Activated CD4-positive, CD25-positive, alpha-beta regulatory T cell treated with anti-CD3 and anti-CD28 coated beads, Interleukin-2, amount 50 U/mL, for 24 hours (primary cell): ENCODE data around the gene PCGF6.
"Not testable (repeated sequence)": the region's sequence is repeated elsewhere in the genome, so short reads cannot be mapped to it uniquely, and the experiment has no call there.

Experiments used
- ATAC-seq, 2 donors: fragments of 150-1000 bp; cut with Tn5 transposase; one replicate each; pipeline ENCODE4 v1.10.0; 2021; ENCODE audit warnings: mild to moderate bottlenecking in 1 of 2, moderate library complexity in 1 of 2

Gene PCGF6

DNA sequence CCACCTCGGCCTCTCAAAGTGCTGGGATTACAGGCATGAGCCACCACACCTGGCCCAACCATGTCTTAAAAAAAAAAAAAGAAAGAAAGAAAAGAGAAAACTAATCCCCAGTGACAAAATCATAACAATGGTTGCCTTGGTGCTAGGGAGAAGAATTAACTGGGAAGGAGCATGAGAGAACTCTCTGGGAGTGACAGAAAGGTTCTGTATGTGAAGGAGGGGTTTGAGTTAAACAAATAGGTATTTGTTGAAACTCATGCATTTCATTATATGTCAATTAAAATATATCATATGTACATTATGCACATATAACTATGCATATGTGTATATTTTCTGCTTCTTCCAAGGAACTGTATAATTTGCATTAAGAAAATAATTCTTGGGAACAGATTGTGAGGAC is 40.7 kb downstream of the PCGF6 start:
- ATAC-seq, result no peak

DNA sequence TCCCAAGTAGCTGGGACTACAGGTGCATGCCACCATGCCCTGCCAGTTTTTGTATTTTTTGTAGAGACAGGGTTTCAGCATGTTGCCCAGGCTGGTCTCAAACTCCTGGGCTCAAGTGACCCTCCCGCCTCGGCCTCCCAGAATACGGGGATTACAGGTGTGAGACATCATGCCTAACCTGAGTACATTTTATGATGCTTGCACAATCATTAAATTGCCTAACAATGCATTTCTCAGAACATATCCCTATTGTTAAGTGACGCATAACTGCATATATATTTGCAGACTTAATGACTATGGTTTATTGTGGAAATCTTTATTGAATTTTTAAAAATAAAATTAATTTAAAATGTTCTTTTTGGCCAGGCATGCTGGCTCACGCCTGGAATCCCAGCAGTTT is 43.3 kb downstream of the PCGF6 start:
- ATAC-seq, result no peak

DNA sequence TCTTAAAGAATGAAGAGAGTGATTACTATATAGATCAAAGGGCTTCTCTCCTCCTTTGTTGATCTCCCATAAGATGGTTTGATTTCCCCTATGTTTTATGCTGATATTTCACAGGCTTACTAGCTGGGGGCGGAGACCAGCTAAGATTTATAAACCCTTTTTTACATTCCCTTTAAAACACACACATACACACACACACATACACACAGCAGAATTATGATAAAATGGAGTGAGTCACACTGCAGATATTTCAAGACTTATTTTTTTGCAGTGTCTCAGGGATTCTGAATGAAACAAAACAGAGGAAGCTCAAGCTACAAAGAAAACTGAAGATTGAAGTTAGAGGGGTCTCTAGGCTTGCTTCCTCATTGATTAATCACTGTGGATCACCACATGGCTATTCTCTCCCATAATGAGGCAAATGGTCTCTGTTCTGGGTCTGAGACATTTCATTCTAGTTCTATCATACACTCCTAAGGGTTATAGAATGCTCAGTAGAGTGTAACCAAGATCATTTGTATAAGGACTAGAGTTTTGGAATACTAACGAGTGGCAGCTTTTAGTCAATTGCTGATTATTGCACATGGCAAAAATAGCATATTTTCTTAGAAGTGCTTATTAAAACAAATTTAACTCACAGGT is 55.4 kb downstream of the PCGF6 start:
- ATAC-seq, result no peak

DNA sequence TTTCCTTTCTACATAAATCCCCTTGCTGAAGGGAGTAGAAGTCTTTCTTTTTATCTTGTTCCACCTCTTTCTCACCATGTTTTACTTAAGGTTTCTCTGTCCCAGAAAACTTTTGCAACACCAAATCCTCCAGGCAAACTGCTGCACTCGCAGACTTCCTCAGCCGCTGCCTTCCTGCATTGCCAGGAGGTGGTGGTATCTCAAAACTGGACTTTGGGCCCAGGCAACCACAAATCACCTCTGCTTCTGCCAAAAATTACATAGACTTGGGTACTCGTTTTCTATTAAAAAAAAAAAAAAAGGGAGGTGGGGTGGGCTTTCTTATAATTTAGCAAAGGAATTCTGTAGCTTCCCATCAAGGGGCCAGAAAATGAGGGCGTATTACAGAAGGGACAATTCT is 59.4 kb downstream of the PCGF6 start:
- no peak for ATAC-seq

DNA sequence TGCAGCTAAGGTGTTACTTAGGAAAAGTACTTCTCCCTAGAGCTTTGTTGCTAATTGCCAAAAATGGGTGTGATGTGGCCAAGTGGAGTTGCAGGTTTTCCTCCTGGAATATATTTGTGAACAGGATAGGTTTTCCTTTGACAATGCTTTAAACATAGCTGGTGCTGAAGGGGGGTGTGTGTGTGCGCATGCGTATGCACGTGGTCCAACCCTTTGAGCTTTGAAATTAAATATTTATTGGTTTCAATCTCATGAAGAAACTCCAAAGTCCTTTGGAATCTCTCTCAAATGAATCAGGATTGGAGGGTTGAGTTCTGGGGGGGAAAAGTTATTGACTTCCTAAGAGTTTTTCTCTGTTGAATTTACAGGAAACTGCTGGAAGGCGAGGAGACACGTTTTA is 62.9 kb downstream of the PCGF6 start:
- no peak for ATAC-seq

DNA sequence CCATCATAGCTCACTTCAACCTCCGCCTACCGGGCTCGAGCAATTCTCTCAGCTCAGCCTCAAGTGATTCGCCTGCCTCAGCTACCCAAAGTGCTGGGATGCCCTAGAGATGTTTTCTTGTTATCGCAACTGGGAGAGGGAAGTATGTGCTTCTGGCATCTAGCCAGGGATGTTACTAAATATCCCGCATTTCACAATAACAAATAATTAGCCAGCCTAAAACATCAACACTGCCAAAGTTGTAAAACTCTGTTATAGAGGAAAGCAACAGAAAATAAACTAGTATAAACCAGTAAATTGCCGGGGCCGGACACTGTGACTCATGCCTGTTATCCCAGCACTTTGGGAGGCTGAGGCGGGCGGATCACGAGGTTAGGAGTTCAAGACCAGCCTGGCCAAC is 66.8 kb downstream of the PCGF6 start:
- no peak for ATAC-seq

DNA sequence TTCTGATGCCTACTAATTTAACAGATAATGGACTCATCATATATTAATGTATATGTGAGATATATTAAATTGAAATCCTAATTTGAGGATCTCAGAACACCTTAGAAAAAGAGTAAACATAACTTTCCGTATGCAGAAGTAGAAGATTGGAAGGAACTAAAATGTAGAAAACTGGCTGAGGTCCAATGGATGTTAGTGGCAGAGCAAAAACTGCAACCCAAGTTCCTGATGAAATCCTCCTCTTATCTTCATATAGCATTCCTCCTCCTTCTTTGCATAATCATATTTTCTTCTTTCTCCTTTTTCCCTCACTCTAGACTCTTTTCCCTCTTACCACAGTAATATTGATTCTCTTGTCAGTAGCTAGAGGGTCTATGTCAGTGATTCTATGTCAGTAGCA is 68.0 kb downstream of the PCGF6 start:
- ATAC-seq, result no peak

DNA sequence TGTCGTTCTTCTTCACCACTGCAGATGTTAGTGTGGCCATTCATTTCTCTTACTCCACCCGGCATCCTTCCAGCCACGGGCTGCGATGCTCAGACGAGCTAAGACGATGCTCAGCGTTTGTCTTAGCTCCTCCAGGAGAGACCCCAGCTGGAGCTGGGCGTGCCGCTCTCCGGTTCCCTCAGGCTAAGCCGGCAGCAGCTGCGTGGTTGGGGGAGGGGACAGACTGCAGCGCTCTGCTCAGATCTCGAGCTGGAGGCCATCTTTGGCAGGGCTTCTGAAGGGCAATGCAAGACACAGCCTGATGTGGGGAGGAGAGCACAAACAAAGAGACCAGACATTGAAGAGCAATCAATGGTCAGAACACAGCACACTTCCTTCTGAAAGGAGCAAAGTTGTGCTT is 69.2 kb downstream of the PCGF6 start:
- no peak for ATAC-seq

DNA sequence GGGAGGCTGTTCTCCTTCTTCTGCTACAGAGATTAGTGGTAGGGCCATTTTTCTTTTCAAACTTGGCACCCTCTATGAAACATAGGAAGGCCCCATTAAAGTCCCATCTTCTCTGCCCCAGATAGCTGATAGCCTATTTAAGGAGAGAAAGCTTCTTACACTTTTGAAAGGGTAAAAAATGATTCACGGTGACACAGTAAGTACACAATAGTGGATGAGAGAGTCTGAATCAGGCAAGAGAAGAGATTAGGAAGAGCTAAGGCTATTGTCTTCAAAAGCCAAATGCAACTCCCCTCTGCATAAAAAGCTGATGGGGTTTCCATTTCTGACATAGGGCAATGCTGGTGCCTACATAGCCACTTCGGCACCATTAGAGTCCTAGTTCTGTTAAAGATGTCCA is 70.4 kb downstream of the PCGF6 start:
- no peak for ATAC-seq

DNA sequence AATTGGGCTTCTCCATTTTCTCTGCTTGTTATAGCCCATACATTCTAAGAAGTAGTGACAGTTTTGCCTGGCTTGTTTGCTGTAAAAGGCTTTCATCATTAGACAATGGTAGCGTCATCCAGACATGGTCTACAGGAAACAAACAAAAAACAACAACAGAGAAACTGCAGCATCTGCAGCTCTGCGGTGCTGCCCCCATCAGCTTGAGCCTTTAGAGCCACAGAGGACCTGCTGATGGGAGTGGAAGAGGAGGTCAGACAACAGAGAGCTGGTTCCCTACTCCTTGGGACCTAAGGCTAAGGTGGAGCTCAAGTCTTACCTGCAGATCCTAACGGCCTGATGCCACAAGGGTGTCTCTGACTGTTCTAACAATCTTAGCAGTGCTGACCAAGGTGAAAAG is 70.9 kb downstream of the PCGF6 start:
- no peak for ATAC-seq

DNA sequence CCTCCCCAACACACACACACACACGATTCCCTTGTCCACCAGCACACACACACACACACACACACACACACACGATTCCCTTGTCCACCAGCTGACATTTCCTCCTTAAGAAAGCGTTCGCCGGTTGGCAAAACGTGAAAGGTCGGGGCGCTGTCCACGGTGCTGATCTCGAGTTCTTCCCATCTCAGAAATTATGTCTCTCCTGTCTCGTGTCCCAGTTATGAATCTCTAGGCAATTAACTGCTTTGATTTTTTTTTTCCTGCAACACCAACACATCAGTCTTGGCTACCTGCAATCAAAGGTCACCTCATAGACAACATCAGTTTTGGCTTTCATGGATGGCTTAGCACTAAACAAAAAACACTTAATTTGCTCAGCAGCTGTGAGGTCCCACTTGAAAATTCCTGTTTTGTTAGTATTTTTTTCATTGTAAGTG is 72.1 kb downstream of the PCGF6 start:
- no peak for ATAC-seq

DNA sequence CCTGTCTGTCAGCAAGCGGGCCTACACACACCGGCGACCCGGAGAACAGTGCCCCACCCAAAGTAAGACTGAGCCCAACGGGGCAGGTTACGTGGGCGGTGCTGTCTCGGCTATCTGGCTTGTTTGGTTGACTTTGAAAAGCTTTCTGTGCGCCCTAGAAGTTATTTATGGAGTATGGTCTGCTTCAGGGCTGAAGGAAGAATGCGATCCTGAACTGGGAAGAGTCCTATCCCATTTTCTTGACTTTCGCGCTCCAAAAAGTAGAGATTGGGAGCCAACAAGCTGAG is 72.5 kb downstream of the PCGF6 start:
- no peak for ATAC-seq

DNA sequence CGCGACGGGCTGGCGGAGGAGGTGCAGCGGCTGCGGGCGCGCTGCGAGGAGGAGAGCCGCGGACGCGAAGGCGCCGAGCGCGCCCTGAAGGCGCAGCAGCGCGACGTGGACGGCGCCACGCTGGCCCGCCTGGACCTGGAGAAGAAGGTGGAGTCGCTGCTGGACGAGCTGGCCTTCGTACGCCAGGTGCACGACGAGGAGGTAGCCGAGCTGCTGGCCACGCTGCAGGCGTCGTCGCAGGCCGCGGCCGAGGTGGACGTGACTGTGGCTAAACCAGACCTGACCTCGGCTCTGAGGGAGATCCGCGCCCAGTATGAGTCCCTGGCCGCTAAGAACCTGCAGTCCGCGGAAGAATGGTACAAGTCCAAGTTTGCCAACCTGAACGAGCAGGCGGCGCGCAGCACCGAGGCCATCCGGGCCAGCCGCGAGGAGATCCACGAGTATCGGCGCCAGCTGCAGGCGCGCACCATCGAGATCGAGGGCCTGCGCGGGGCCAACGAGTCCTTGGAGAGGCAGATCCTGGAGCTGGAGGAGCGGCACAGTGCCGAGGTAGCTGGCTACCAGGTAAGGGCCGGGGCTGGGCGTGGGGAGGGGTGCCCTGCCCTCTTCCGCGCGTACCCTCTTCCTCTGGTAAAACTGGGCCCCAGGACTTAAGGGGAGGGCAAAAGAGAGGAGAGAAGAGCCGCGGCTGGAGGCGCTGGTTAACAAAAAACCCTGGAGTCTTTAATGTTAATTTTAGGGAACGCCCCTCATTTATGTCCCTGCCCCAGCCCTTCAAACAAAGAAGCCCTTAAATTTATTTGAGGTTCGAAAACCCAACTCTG is 73.0 kb downstream of the PCGF6 start:
- ATAC-seq, result no peak

DNA sequence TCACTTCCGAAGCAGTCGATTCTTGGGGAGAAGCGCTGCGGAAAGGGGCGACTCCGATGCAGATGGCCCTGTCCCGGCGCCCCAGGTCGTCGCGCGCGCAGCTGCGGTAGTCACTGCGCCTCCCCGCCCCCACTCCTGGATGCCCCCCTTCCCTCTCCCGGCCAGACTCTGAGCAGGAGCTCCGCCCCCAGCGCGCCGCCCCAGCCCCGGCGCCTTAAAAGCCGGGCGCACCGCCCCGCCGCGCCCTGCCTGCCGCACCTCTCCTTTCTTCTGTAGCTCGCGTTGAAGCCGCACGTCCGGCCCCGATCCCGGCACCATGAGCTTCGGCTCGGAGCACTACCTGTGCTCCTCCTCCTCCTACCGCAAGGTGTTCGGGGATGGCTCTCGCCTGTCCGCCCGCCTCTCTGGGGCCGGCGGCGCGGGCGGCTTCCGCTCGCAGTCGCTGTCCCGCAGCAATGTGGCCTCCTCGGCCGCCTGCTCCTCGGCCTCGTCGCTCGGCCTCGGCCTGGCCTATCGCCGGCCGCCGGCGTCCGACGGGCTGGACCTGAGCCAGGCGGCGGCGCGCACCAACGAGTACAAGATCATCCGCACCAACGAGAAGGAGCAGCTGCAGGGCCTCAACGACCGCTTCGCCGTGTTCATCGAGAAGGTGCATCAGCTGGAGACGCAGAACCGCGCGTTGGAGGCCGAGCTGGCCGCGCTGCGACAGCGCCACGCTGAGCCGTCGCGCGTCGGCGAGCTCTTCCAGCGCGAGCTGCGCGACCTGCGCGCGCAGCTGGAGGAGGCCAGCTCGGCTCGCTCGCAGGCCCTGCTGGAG is 73.8 kb downstream of the PCGF6 start, which contains the start of gene INA:
Gene INA, plus strand, starts transcription at position 243 of the 817 bp plus-strand sequence. Its CDS starts 74 bp downstream, at position 317.
- ATAC-seq, result peak in 1 of 2 donors; percentile 36

DNA sequence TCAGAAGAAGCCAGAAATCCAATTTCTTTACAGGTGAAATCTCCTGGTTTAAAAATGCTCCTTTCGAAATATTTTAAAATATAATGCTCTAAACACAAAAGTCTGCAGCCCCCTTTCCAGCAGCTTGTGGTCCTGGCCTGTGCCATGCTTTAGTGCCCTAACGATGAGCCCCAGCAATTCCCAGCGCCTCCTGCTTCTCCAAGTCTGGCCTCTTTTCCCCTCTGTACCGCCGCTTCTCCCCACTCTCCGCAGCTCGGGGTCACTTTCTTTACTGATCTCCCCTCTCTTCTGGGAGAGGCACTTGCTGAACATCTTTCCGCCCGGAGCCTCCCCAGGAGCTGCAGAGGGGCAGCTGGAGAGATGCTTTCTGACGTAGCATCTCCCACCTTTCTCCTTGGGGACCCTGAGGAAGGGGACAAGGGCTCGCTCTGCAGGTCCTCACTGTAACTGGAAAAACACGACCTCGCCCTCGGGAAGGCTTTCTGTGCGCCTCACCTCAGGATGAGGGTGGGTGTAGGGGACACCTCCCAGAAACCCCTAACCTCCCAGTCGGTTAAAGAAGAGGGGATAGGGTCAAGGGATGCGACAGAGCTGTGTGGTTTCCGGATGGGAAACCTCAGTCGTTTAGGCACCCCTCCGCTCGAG is 74.6 kb downstream of the PCGF6 start:
- ATAC-seq, result no peak

DNA sequence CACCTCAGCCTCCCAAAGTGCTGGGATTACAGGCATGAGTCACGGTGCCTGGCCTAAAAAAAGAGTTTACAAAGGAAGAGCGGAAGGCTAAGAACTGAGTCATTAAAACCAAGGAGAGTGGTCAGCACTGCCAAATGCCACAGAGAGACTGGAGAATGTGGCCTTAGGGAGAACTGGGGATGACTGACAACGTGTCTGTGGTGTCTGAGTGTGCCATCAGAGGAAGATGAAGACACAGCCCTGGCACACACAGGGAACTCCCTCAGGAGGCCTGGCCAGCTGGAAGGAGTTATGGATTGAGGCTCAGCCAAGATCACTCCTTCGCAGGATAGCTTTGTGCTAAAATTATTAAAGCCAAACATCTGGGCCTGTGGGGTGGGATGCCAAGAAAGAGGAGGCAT is 77.9 kb downstream of the PCGF6 start:
- no peak for ATAC-seq

DNA sequence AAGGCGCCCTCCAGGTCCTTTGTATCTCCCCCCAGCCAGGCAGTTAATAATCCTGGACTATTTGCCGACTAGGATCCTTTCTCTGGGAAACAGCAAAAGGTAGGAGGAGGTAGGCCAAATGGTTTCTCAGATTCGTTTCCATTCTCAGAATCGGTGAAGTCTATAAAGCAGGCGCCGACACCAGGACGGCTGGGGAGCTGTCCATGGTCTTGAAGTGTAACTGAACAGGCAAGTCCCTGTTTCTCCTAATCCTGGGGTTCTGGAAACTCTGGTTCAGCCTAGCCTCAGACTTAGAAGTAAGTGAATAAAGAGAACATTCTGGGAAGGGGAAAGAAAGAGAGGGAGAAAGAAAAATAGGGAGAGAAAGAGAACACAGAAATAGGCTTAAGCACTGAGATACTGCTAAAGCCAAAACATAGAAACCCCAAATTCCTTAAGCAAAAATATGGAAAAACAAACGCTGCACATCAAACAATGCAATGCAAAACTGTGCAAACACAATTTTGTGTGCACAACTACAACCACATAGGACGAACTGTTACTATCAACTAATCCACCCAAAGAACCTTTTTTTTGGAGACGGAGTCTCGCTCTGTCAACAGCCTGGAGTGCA is 85.1 kb downstream of the PCGF6 start:
- ATAC-seq, result no peak

DNA sequence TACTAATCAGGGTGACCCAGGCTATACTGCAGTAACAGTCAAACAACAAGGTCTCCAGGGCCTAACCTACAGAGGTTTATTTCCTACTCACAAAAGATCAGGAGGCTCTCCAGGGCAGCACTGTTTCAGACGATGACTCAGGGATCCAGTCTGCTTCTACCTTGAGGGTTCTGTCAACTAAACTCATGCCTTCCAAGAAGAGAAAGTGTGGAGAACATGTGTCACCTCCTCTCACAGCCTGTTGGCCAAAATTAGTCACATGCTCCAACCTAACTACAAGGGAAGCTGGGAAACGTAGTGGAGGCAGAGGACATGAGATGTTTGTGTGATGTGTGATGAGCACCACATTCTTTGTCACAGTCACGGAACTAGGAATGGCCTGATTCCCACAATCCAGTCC is 88.7 kb downstream of the PCGF6 start:
- peak; percentile 56 to 65 for ATAC-seq

DNA sequence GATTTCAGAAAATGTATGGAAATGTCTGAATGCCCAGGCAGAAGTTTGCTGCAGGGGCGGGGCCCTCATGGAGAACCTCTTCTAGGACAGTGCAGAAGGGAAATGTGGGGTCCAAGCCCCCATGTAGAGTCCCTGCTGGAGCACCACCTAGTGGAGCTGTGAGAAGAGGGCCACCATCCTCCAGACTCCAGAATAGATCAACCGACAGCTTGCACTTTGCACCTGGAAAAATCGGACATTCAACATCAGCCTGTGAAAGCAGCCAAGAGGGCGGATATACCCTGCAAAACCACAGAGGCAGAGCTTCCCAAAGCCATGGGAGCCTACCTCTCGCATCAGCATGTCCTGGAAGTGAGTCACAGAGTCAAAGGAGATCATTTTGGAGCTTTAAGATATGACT is 91.0 kb downstream of the PCGF6 start:
- ATAC-seq, result no peak

DNA sequence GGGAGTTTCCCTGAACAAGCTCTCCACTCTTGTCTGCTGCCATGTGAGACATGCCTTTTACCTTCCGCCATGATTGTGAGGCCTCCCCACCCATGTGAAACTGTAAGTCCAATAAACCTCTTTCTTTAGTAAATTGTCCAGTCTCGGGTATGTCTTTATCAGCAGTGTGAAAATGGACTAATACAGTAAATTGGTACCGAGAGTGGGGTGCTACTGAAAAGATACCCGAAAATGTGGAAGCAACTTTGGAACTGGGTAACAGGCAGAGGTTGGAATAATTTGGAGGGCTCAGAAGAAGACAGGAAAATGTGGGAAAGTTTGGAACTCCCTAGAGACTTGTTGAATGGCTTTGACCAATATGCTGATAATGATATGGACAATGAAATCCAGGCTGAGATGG is 92.0 kb downstream of the PCGF6 start:
- ATAC-seq, result not testable (repeated sequence)

DNA sequence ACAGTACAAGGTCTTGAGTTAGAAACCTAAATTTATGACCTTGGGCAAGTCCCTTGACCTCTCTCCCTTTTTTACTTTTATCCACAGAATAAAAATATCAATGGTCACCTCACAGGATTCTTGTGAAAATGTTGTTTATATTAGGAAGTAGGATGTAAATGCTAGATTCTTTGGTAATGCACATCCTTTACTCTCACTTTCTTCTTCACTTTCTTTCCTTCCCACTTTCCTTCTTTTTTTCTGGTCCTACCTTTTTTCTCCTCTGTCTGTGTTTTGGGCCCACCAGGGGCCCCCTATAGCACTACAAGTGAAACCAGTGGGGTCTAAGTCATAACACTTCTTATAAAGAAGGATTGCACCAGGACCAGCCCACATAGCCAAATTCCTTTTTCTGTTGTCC is 93.1 kb downstream of the PCGF6 start:
- ATAC-seq, result no peak

DNA sequence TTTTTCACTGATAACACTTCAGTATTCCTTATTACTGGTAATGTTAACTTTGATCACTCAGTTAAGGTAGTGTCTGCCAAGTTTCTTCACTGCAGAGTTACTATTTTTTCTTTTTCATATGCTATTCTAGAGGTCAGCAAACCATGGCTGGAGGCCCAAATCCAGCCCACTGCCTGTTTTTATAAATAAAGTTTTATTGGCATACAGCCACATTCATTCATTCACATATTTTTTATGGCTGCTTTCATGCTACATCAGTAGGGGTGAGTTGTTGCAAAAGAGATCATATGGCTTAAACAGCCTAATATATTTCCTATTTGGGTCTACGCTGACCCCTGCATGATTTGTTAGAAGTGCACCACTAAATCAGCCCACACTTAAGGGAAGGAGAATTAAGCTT is 94.3 kb downstream of the PCGF6 start:
- ATAC-seq, result no peak
